Vagina (tissue), 2 donors: ENCODE data around the gene GRAMD4. TPM values are rescaled to one million over a fixed set of nuclear protein-coding genes. Genes with fewer than 3 reads are reported as not detected.

Source experiments
- DNase-seq, 2 donors: peaks; one replicate each; pipeline ENCODE4 v3.0.0-alpha.2; 2017; ENCODE audit errors: extremely low spot score in 2 of 2
- H3K27ac ChIP-seq: fragments of 200-600 bp; sonication (generic); one replicate; pipeline ENCODE4 v1.5.1; 2019
- H3K27me3 ChIP-seq: fragments of 200-600 bp; sonication (generic); one replicate; pipeline ENCODE4 v1.5.1; 2019
- H3K36me3 ChIP-seq, 2 donors: fragments of 200-600 bp; sonication (generic); one replicate each; pipeline ENCODE4 v1.5.1; 2017 to 2019
- H3K4me1 ChIP-seq: fragments of 200-600 bp; sonication (generic); one replicate; pipeline ENCODE4 v1.5.1; 2019
- H3K4me3 ChIP-seq, 2 donors: fragments of 200-600 bp; sonication (generic); 1 replicate in 1 of 2; 2 replicates in 1 of 2; pipeline ENCODE4 v1.5.1; 2016 to 2019
- H3K9me3 ChIP-seq: fragments of 200-600 bp; sonication (generic); one replicate; pipeline ENCODE4 v1.5.1; 2019
- POLR2A ChIP-seq, 2 donors: fragments of 450-650 bp; IDR thresholded peaks; one replicate each; pipeline ENCODE4 v1.6.1; 2017; ENCODE audit warnings: antibody characterized with exemption in 2 of 2, mild to moderate bottlenecking in 2 of 2, moderate library complexity in 2 of 2
- POLR2AphosphoS5 ChIP-seq, 2 donors: sonication (generic); formaldehyde crosslinking; IDR thresholded peaks; one replicate each; pipeline ENCODE4 v1.9.0; 2017; ENCODE audit warnings: antibody characterized with exemption in 2 of 2, mild to moderate bottlenecking in 2 of 2, low read depth in 1 of 2; ENCODE audit not compliant: insufficient read depth in 1 of 2
- intact Hi-C: fragments of 100-400 bp; cut with DNase I; formaldehyde crosslinking; loops from one replicate; pipeline ENCODE4 v1.15.1; 2023
- total RNA-seq: library from RNA; depleted of rRNA; stranded (reverse); fragments of >200 nt; gene quantifications from one replicate; pipeline ENCODE4 v1.2.3, GENCODE V29; 2016
- TF ChIP-seq, protein P1 (sequence below), 3 experiments: fragments of 450-650 bp in 2 of 3; fragments of 200-600 bp in 1 of 3; sonication (generic) in 1 of 3; IDR thresholded peaks; one replicate each; pipeline ENCODE4 v1.5.1; 2017 to 2019; ENCODE audit warnings: antibody characterized with exemption in 3 of 3, mild to moderate bottlenecking in 2 of 3, moderate library complexity in 2 of 3

Gene GRAMD4
- total RNA-seq, 1 donor from 2014 or later, result 28.7 TPM

DNA sequence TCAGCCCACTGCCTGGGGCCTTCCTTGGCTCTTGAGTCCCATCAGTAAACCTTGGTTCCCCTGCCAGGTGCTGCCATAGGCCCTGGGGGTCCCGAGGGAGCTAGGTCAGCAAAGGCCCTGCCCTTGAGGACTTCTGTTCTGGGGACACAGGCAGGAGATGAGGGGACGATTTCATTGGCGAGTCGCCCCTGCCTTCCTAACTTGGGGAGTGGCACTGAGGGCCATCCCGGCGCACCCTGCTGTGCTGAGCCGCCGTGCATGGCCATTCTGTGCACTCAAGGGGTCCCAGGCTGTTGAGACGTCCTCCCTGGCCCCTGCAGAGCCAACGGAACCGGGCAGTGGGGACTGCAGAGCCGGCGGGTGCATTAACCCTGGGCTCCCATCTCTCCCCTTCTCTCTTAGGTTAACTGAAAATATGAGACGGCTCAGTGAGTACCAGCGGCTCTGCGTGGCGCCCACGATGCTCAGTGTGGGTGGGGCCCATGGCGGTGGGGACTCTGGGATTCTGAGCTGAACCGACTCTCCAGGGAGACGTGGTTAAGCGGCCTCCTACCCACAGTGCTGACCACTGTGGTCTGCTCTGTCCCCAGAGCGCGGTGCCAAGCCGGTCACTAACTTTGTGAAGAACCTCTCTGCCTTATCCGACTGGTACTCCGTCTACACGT lies 43.4 kb downstream of the GRAMD4 start:
- Histone ChIP-seq H3K36me3 (peaks cover 0 to 39% of the 10 kb centered on the region in 2 donors), H3K4me1 (no peaks in the 10 kb centered on the region), H3K27ac (no peak overlapping the region), H3K27me3 (no peaks in the 10 kb centered on the region), H3K9me3 (no peaks in the 10 kb centered on the region), H3K4me3 (no peak overlapping the region)
- no peak for DNase-seq
- TF ChIP-seq, protein P1, sequence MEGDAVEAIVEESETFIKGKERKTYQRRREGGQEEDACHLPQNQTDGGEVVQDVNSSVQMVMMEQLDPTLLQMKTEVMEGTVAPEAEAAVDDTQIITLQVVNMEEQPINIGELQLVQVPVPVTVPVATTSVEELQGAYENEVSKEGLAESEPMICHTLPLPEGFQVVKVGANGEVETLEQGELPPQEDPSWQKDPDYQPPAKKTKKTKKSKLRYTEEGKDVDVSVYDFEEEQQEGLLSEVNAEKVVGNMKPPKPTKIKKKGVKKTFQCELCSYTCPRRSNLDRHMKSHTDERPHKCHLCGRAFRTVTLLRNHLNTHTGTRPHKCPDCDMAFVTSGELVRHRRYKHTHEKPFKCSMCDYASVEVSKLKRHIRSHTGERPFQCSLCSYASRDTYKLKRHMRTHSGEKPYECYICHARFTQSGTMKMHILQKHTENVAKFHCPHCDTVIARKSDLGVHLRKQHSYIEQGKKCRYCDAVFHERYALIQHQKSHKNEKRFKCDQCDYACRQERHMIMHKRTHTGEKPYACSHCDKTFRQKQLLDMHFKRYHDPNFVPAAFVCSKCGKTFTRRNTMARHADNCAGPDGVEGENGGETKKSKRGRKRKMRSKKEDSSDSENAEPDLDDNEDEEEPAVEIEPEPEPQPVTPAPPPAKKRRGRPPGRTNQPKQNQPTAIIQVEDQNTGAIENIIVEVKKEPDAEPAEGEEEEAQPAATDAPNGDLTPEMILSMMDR (IDR thresholded peaks at IDR 0.05), result no peak
- no peak for TF ChIP-seq POLR2AphosphoS5 (IDR thresholded peaks at IDR 0.05; ENCODE audit: insufficient read depth in 1 of 2, low read depth in 1 of 2)
- no peak for TF ChIP-seq POLR2A (IDR thresholded peaks at IDR 0.05)
- intact Hi-C loops, result no loop called here

DNA sequence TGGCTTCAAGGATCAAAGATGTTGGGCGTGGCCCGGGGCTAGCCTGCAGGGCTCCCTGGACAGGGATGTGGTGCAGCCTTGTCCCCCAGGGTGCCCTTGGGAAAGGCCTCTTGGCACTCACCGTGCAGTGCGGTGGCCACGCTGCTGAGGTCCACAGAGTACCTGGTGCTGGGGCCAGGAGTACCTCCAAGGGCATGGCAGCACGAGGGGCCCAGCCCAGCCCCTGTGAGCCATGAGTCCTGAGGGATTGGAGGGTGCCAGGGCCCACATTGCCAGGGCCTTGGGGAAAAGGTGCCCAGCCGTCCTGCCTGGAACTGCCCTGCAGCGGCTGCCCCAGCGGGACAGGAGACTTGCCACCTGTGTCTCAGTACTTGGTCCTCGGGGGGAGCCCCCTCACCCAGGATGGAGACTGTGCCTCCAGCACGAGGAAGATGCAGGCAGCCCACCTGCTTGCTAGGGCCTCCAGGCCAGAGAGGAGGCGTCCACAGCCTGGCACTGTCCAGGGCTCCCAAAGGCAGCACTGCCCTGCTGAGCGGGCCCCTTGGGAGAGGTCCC lies 44.2 kb downstream of the GRAMD4 start:
- H3K27ac ChIP-seq, result no peak overlapping the region
- H3K36me3 ChIP-seq, result peaks cover 0 to 46% of the 10 kb centered on the region in 2 donors
- no peaks in the 10 kb centered on the region for H3K9me3 ChIP-seq
- H3K4me1 ChIP-seq, result no peaks in the 10 kb centered on the region
- intact Hi-C loops, result no loop called here
- no peak overlapping the region for H3K4me3 ChIP-seq
- no peak for TF ChIP-seq POLR2AphosphoS5 (IDR thresholded peaks at IDR 0.05; ENCODE audit: insufficient read depth in 1 of 2, low read depth in 1 of 2)
- TF ChIP-seq POLR2A (IDR thresholded peaks at IDR 0.05), result no peak
- TF ChIP-seq, protein P1 (IDR thresholded peaks at IDR 0.05), result no peak
- DNase-seq, result no peak
- H3K27me3 ChIP-seq, result no peaks in the 10 kb centered on the region

DNA sequence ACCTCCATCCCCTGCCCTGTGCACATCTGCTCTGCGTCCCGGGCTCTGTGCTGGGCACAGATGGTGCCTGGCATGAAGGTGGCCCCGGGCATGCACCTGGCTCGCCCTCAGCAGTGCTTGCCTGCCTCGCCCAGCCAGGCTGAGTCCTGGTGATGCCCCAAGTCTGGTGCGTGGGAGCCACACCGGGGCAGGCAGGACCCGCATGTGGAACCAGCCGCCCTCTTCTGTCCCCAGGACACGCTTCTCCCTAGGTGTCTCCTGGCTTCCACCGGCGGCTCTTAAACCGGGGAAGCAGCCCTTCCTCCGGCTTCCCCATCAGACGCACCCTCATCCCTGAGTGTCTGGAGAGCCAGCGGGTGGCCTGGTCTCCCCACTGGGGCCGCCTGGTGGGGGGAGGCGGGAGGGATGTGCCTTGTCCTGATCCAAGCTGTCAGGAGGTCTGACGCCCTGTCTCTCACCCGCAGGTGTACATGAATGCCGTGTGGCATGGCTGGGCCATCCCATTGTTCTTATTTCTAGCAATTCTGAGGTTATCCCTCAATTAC lies 45.0 kb downstream of the GRAMD4 start:
- Histone ChIP-seq H3K27me3 (no peaks in the 10 kb centered on the region), H3K27ac (no peak overlapping the region), H3K9me3 (no peaks in the 10 kb centered on the region), H3K4me1 (no peaks in the 10 kb centered on the region), H3K4me3 (no peak overlapping the region), H3K36me3 (peaks cover 0 to 46% of the 10 kb centered on the region in 2 donors)
- no peak for DNase-seq
- intact Hi-C loops, result no loop called here
- TF ChIP-seq, protein P1 (IDR thresholded peaks at IDR 0.05), result no peak
- TF ChIP-seq POLR2AphosphoS5 (IDR thresholded peaks at IDR 0.05; ENCODE audit: insufficient read depth in 1 of 2, low read depth in 1 of 2) (no peak), POLR2A (IDR thresholded peaks at IDR 0.05) (no peak)

DNA sequence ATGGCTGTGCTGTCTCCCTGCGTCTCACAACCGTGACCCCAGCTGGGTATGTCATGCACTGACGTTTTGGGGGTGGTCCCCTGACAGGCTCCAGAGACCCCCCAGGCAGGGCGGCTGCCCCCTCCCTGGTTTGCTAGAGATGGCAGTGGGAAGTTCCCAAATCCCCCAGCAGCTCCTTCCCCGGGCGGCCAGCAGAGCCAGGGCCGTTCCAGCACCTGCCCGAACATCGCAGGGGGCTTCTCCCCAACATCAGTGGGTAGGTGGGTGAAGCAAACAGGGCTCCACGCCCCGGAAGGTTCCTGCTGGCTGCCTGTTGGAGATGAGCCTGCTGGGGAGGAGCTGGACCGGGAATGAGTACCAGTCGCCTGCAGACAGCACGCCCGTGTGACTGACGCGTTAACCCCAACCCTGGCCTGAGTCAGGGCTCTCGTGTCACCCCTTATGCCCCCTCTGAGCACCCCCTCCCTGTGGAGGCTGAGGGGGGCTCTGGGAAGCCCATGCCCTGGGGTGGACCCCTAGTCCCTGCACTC lies 45.6 kb downstream of the GRAMD4 start:
- TF ChIP-seq POLR2A (IDR thresholded peaks at IDR 0.05) (no peak), POLR2AphosphoS5 (IDR thresholded peaks at IDR 0.05; ENCODE audit: insufficient read depth in 1 of 2, low read depth in 1 of 2) (no peak)
- TF ChIP-seq, protein P1 (IDR thresholded peaks at IDR 0.05), result no peak
- H3K27me3 ChIP-seq, result no peaks in the 10 kb centered on the region
- peaks cover 0 to 46% of the 10 kb centered on the region in 2 donors for H3K36me3 ChIP-seq
- no peak overlapping the region for H3K4me3 ChIP-seq
- H3K27ac ChIP-seq, result no peak overlapping the region
- no peaks in the 10 kb centered on the region for H3K4me1 ChIP-seq
- no peak for DNase-seq
- intact Hi-C loops, result no loop called here
- H3K9me3 ChIP-seq, result no peaks in the 10 kb centered on the region
